Muscle layer of duodenum (tissue), 2 donors: ENCODE data around the gene JPH4.

ENCODE experiments used
- H3K27ac ChIP-seq: one replicate; pipeline ENCODE4 v1.7.0; 2013; ENCODE audit warnings: mild to moderate bottlenecking, low read length
- H3K27me3 ChIP-seq: one replicate; pipeline ENCODE4 v1.7.0; 2013; ENCODE audit warnings: low read depth, mild to moderate bottlenecking, control low read depth, low read length
- H3K36me3 ChIP-seq, 2 donors: one replicate each; pipeline ENCODE4 v1.7.0; 2013; ENCODE audit warnings: low read length in 2 of 2, control low read depth in 1 of 2, mild to moderate bottlenecking in 1 of 2; ENCODE audit not compliant: insufficient read depth in 2 of 2, control insufficient read depth in 1 of 2
- H3K4me1 ChIP-seq, 2 donors: one replicate each; pipeline ENCODE4 v1.7.0; 2013; ENCODE audit warnings: low read length in 2 of 2, mild to moderate bottlenecking in 2 of 2, control low read depth in 1 of 2, moderate library complexity in 1 of 2; ENCODE audit not compliant: insufficient read depth in 2 of 2, control insufficient read depth in 1 of 2
- H3K4me3 ChIP-seq, 2 donors: one replicate each; pipeline ENCODE4 v1.7.0; 2013; ENCODE audit warnings: low read length in 2 of 2, low read depth in 1 of 2, mild to moderate bottlenecking in 1 of 2
- H3K9me3 ChIP-seq, 2 donors: one replicate each; pipeline ENCODE4 v1.7.0; 2013; ENCODE audit warnings: low read length in 2 of 2, control low read depth in 1 of 2, mild to moderate bottlenecking in 1 of 2; ENCODE audit not compliant: control insufficient read depth in 1 of 2
- donor health status: healthy.

JPH4 gene

GRCh38 chr14:23550812-23551265 lies 27.8 kb downstream of the JPH4 start:
- no peaks in the 10 kb centered on the region for H3K36me3 ChIP-seq
- H3K4me3 ChIP-seq: peak overlapping the region; percentile 89
- H3K9me3 ChIP-seq: no peaks in the 10 kb centered on the region
- H3K4me1 ChIP-seq: peaks cover 0 to 11% of the 10 kb centered on the region in 2 donors
- no peak overlapping the region for H3K27ac ChIP-seq
- H3K27me3 ChIP-seq: no peaks in the 10 kb centered on the region

- H3K4me3 ChIP-seq: peak overlapping the region; percentile 89
- H3K9me3 ChIP-seq: no peaks in the 10 kb centered on the region
- no peaks in the 10 kb centered on the region for H3K36me3 ChIP-seq
- no peaks in the 10 kb centered on the region for H3K27me3 ChIP-seq
- no peak overlapping the region for H3K27ac ChIP-seq
- peaks cover 0 to 11% of the 10 kb centered on the region in 2 donors for H3K4me1 ChIP-seq
Observed at GRCh38 chr14:23550131-23550811, 28.3 kb downstream of the JPH4 start.

- no peak overlapping the region for H3K27ac ChIP-seq
- no peaks in the 10 kb centered on the region for H3K27me3 ChIP-seq
- H3K4me1 ChIP-seq: peaks cover 3 to 8% of the 10 kb centered on the region in 2 donors
- no peak overlapping the region for H3K4me3 ChIP-seq
- no peaks in the 10 kb centered on the region for H3K36me3 ChIP-seq
- no peaks in the 10 kb centered on the region for H3K9me3 ChIP-seq
Observed at GRCh38 chr14:23548351-23549318, 30.0 kb downstream of the JPH4 start.

- H3K27me3 ChIP-seq: no peaks in the 10 kb centered on the region
- H3K27ac ChIP-seq: no peak overlapping the region
- no peak overlapping the region for H3K4me3 ChIP-seq
- H3K4me1 ChIP-seq: peaks cover 3 to 8% of the 10 kb centered on the region in 2 donors
- H3K9me3 ChIP-seq: no peaks in the 10 kb centered on the region
- no peaks in the 10 kb centered on the region for H3K36me3 ChIP-seq
Observed at GRCh38 chr14:23547924-23548323, 30.7 kb downstream of the JPH4 start.

GRCh38 chr14:23546450-23547035 lies 32.0 kb downstream of the JPH4 start:
- peaks cover 3 to 8% of the 10 kb centered on the region in 2 donors for H3K4me1 ChIP-seq
- H3K36me3 ChIP-seq: no peaks in the 10 kb centered on the region
- H3K27me3 ChIP-seq: no peaks in the 10 kb centered on the region
- no peak overlapping the region for H3K4me3 ChIP-seq
- H3K9me3 ChIP-seq: no peaks in the 10 kb centered on the region
- H3K27ac ChIP-seq: no peak overlapping the region

GRCh38 chr14:23545740-23546365 lies 32.7 kb downstream of the JPH4 start:
- Histone ChIP-seq H3K9me3 (no peaks in the 10 kb centered on the region), H3K4me3 (no peak overlapping the region), H3K27me3 (no peaks in the 10 kb centered on the region), H3K4me1 (peaks cover 3 to 8% of the 10 kb centered on the region in 2 donors), H3K27ac (no peak overlapping the region), H3K36me3 (no peaks in the 10 kb centered on the region)

- no peak overlapping the region for H3K4me3 ChIP-seq
- peaks cover 0 to 3% of the 10 kb centered on the region in 2 donors for H3K4me1 ChIP-seq
- H3K27me3 ChIP-seq: no peaks in the 10 kb centered on the region
- H3K36me3 ChIP-seq: no peaks in the 10 kb centered on the region
- no peak overlapping the region for H3K27ac ChIP-seq
- no peaks in the 10 kb centered on the region for H3K9me3 ChIP-seq
Observed at GRCh38 chr14:23544511-23545447, 33.8 kb downstream of the JPH4 start.

GRCh38 chr14:23543403-23543802 lies 35.2 kb downstream of the JPH4 start:
- Histone ChIP-seq H3K27me3 (no peaks in the 10 kb centered on the region), H3K36me3 (no peaks in the 10 kb centered on the region), H3K27ac (no peak overlapping the region), H3K4me1 (peaks cover 3 to 5% of the 10 kb centered on the region in 2 donors), H3K4me3 (no peak overlapping the region), H3K9me3 (no peaks in the 10 kb centered on the region)

- no peaks in the 10 kb centered on the region for H3K36me3 ChIP-seq
- H3K4me3 ChIP-seq: no peak overlapping the region
- H3K27ac ChIP-seq: no peak overlapping the region
- H3K9me3 ChIP-seq: no peaks in the 10 kb centered on the region
- peaks cover 3 to 5% of the 10 kb centered on the region in 2 donors for H3K4me1 ChIP-seq
- no peaks in the 10 kb centered on the region for H3K27me3 ChIP-seq
Observed at GRCh38 chr14:23542261-23542660, 36.3 kb downstream of the JPH4 start.

GRCh38 chr14:23540141-23540469 lies 38.5 kb downstream of the JPH4 start:
- Histone ChIP-seq H3K9me3 (no peaks in the 10 kb centered on the region), H3K27ac (no peak overlapping the region), H3K36me3 (no peaks in the 10 kb centered on the region), H3K27me3 (no peaks in the 10 kb centered on the region), H3K4me3 (no peak overlapping the region), H3K4me1 (peaks cover 3 to 5% of the 10 kb centered on the region in 2 donors)
